IMR-90 (cell line): ENCODE data around the gene CFAP73. TPM values are rescaled to one million over a fixed set of nuclear protein-coding genes. Genes with fewer than 3 reads are reported as not detected.
A peak's percentile ranks its signal among the peaks of the same experiment; 100 is the strongest.

Source experiments
- ATAC-seq: fragments of 200-7000 bp; cut with Tn5 transposase; 2 replicates; pipeline ENCODE4 v1.9.1; 2020; ENCODE audit warnings: low read depth, mild to moderate bottlenecking, moderate library complexity
- BruUV-seq: library from RNA; stranded (reverse); fragments of 400-500 nt; replicated peaks from 2 replicates; lab custom pipeline; 2021; lab: Mats Ljungman, UMichigan
- CTCF ChIA-PET: fragments of 300-600 bp; formaldehyde crosslinking; extraction: SDS; loops from one replicate; lab custom pipeline; 2021; ENCODE audit warnings: antibody characterized with exemption; lab: Yijun Ruan, JAX
- POLR2A ChIA-PET: fragments of 300-600 bp; sonication (Branson Sonifier 250); formaldehyde crosslinking; loops from one replicate; lab custom pipeline; 2022; ENCODE audit warnings: antibody characterized with exemption; ENCODE audit not compliant: unreplicated experiment; lab: Charles Lee
- DNase-seq: peaks from one replicate; pipeline ENCODE4 v3.0.0; 2013
- H2AFZ ChIP-seq: replicated peaks from 2 replicates; pipeline ENCODE3; 2013; ENCODE audit warnings: low read length, mild to moderate bottlenecking; ENCODE audit not compliant: poor library complexity
- H2AK5ac ChIP-seq: 2 replicates; pipeline ENCODE4 v1.6.1; 2013; ENCODE audit warnings: low read depth, low read length, inconsistent platforms
- H2AK9ac ChIP-seq: replicated peaks from 2 replicates; pipeline ENCODE3; 2013; ENCODE audit warnings: mild to moderate bottlenecking, low read depth, low read length, moderate library complexity; ENCODE audit not compliant: poor library complexity
- H2BK120ac ChIP-seq: 2 replicates; pipeline ENCODE4 v1.6.1; 2013; ENCODE audit warnings: low read depth, low read length, inconsistent platforms
- H2BK15ac ChIP-seq: 3 replicates; pipeline ENCODE4 v1.6.1; 2013; ENCODE audit warnings: low read depth, low read length, inconsistent platforms
- H2BK20ac ChIP-seq: 2 replicates; pipeline ENCODE4 v1.6.1; 2013; ENCODE audit warnings: low read depth, mild to moderate bottlenecking, inconsistent platforms, low read length, moderate library complexity
- H2BK5ac ChIP-seq: 2 replicates; pipeline ENCODE4 v1.6.1; 2013; ENCODE audit warnings: mild to moderate bottlenecking, low read depth, low read length, inconsistent platforms; ENCODE audit not compliant: poor library complexity, severe bottlenecking
- H3K14ac ChIP-seq: replicated peaks from 2 replicates; pipeline ENCODE4 v1.6.1; 2013; ENCODE audit warnings: low read depth, low read length, inconsistent platforms
- H3K18ac ChIP-seq: 2 replicates; pipeline ENCODE4 v1.6.1; 2013; ENCODE audit warnings: low read depth, low read length, control low read depth
- H3K23ac ChIP-seq: 2 replicates; pipeline ENCODE4 v1.6.1; 2013; ENCODE audit warnings: low read depth, low read length, inconsistent platforms
- H3K27ac ChIP-seq: 2 replicates; pipeline ENCODE4 v1.5.1; 2013; ENCODE audit warnings: mild to moderate bottlenecking, control low read depth, low read length; ENCODE audit not compliant: insufficient read depth
- H3K27me3 ChIP-seq: 2 replicates; pipeline ENCODE4 v1.6.1; 2013; ENCODE audit warnings: low read length; ENCODE audit not compliant: control insufficient read depth, insufficient read depth
- H3K36me3 ChIP-seq: 2 replicates; pipeline ENCODE4 v1.6.1; 2013; ENCODE audit warnings: low read length, mixed read lengths; ENCODE audit not compliant: control insufficient read depth, insufficient read depth
- H3K4ac ChIP-seq: 2 replicates; pipeline ENCODE4 v1.6.1; 2013; ENCODE audit warnings: low read depth, low read length, inconsistent platforms
- H3K4me1 ChIP-seq: 2 replicates; pipeline ENCODE4 v1.6.1; 2013; ENCODE audit warnings: low read length, mixed read lengths; ENCODE audit not compliant: control insufficient read depth, insufficient read depth
- H3K4me2 ChIP-seq: 2 replicates; pipeline ENCODE4 v1.6.1; 2013; ENCODE audit warnings: low read depth, mild to moderate bottlenecking, control low read depth, low read length, moderate library complexity
- H3K4me3 ChIP-seq: 2 replicates; pipeline ENCODE4 v1.5.1; 2013; ENCODE audit warnings: low read depth, mild to moderate bottlenecking, control low read depth, low read length, moderate library complexity; ENCODE audit not compliant: insufficient read depth
- H3K56ac ChIP-seq: 2 replicates; pipeline ENCODE4 v1.6.1; 2013; ENCODE audit warnings: low read length, inconsistent platforms; ENCODE audit not compliant: insufficient read depth; ENCODE audit errors: extremely low read depth
- H3K79me1 ChIP-seq, 2 experiments: 2 replicates each; pipeline ENCODE4 v1.6.1; 2013; ENCODE audit warnings: low read length in 2 of 2, inconsistent platforms in 1 of 2, low read depth in 1 of 2
- H3K9ac ChIP-seq: 2 replicates; pipeline ENCODE4 v1.6.1; 2013; ENCODE audit warnings: low read depth, low read length, control low read depth
- H3K9me1 ChIP-seq: 2 replicates; pipeline ENCODE4 v1.6.1; 2013; ENCODE audit warnings: low read length, inconsistent platforms; ENCODE audit not compliant: insufficient read depth
- H3K9me3 ChIP-seq: 2 replicates; pipeline ENCODE4 v1.6.1; 2013; ENCODE audit warnings: low read length; ENCODE audit not compliant: control insufficient read depth, insufficient read depth
- H4K20me1 ChIP-seq: 2 replicates; pipeline ENCODE4 v1.6.1; 2013; ENCODE audit warnings: low read length, inconsistent platforms; ENCODE audit not compliant: insufficient read depth
- H4K5ac ChIP-seq: 2 replicates; pipeline ENCODE4 v1.6.1; 2013; ENCODE audit warnings: mild to moderate bottlenecking, low read depth, low read length, control low read depth
- H4K8ac ChIP-seq, 2 experiments: 2 replicates each; pipeline ENCODE4 v1.6.1; 2013; ENCODE audit warnings: low read depth in 2 of 2, low read length in 2 of 2, control low read depth in 1 of 2, inconsistent platforms in 1 of 2
- H4K91ac ChIP-seq: 2 replicates; pipeline ENCODE4 v1.6.1; 2013; ENCODE audit warnings: low read depth, low read length, inconsistent platforms; ENCODE audit not compliant: insufficient read depth
- BHLHE40 ChIP-seq: fragments of 150-350 bp; IDR thresholded peaks from 2 replicates; pipeline ENCODE4 v1.6.1; 2016; ENCODE audit warnings: mild to moderate bottlenecking, low read depth, low read length
- CEBPB ChIP-seq: IDR thresholded peaks from 2 replicates; pipeline ENCODE4 v1.6.1; 2012; ENCODE audit warnings: low read depth, low read length, improper control_type of control experiment
- CTCF ChIP-seq: conservative IDR thresholded peaks from 2 replicates; pipeline ENCODE4 v1.5.1; 2012; ENCODE audit warnings: mild to moderate bottlenecking, low read depth, low read length, improper control_type of control experiment
- ELK1 ChIP-seq: fragments of 150-350 bp; IDR thresholded peaks from 2 replicates; pipeline ENCODE4 v1.6.1; 2016; ENCODE audit warnings: low read depth, mild to moderate bottlenecking, low read length, moderate library complexity, borderline replicate concordance
- FOS ChIP-seq: fragments of 150-350 bp; IDR thresholded peaks from 2 replicates; pipeline ENCODE4 v1.6.1; 2016; ENCODE audit warnings: low read depth, low read length
- MAFK ChIP-seq: IDR thresholded peaks from 2 replicates; pipeline ENCODE4 v1.6.1; 2012; ENCODE audit warnings: low read depth, low read length, improper control_type of control experiment
- MAZ ChIP-seq: IDR thresholded peaks from 2 replicates; pipeline ENCODE4 v1.6.1; 2012; ENCODE audit warnings: low read depth, mild to moderate bottlenecking, low read length, improper control_type of control experiment, moderate library complexity, borderline replicate concordance
- NFE2L2 ChIP-seq: fragments of 150-350 bp; IDR thresholded peaks from 2 replicates; pipeline ENCODE4 v1.6.1; 2016; ENCODE audit warnings: low read depth, mild to moderate bottlenecking, low read length
- POLR2A ChIP-seq: IDR thresholded peaks from 2 replicates; pipeline ENCODE4 v1.6.1; 2012; ENCODE audit warnings: mild to moderate bottlenecking, low read depth, low read length
- RAD21 ChIP-seq: IDR thresholded peaks from 2 replicates; pipeline ENCODE4 v1.6.1; 2012; ENCODE audit warnings: low read length, improper control_type of control experiment
- RCOR1 ChIP-seq: IDR thresholded peaks from 2 replicates; pipeline ENCODE4 v1.6.1; 2012; ENCODE audit warnings: mild to moderate bottlenecking, low read length, improper control_type of control experiment; ENCODE audit not compliant: insufficient replicate concordance
- SMC3 ChIP-seq: fragments of 150-350 bp; IDR thresholded peaks from 2 replicates; pipeline ENCODE4 v1.6.1; 2016; ENCODE audit warnings: low read depth, mild to moderate bottlenecking, antibody characterized with exemption, low read length, moderate library complexity
- USF2 ChIP-seq: fragments of 150-350 bp; IDR thresholded peaks from 2 replicates; pipeline ENCODE4 v1.6.1; 2017; ENCODE audit warnings: mild to moderate bottlenecking, antibody characterized with exemption, low read length, low read depth
- WGBS, 2 experiments: methylation state at CpG; one replicate each; pipeline versions ENCODE4 v1.1.5 to v1.1.7; 2013; ENCODE audit warnings: missing lambda C conversion rate in 2 of 2; ENCODE audit not compliant: insufficient read length in 1 of 2; ENCODE audit errors: extremely low coverage in 2 of 2; 5-methylcytosine and 5-hydroxymethylcytosine counted together
- dilution Hi-C: fragments of 300-500 bp; cut with HindIII; formaldehyde crosslinking; loops from one replicate; pipeline ENCODE4 v1.14.3; 2018; ENCODE audit warnings: low sequenced_read_pairs; ENCODE audit not compliant: unreplicated experiment
- in situ Hi-C: fragments of 300-500 bp; cut with MboI; formaldehyde crosslinking; loops from 3 replicates; pipeline ENCODE4 v1.14.3; 2019; ENCODE audit warnings: low sequenced_read_pairs, inconsistent platforms, mixed read lengths
- intact Hi-C: fragments of 100-400 bp; cut with micrococcal nuclease; formaldehyde crosslinking; loops from 2 replicates; pipeline ENCODE4 v1.10.0; 2022
- polyA plus RNA-seq, 3 experiments: library from polyadenylated mRNA; depleted of rRNA; stranded (reverse); fragments of >200 nt; gene quantifications; 2 replicates each; pipeline ENCODE4 v1.2.3, GENCODE V29; 2012; ENCODE audit warnings: low replicate concordance in 1 of 3
- total RNA-seq: library from RNA; depleted of rRNA; stranded (reverse); fragments of >200 nt; gene quantifications from 2 replicates; pipeline ENCODE4 v1.2.3, GENCODE V29; 2012

CFAP73 gene
- total and polyA plus RNA-seq, 2 of the 4 experiments (the other 2 are of a cell fraction) = not detected

GRCh38 chr12:113174461-113175384 lies 25.2 kb downstream of the CFAP73 start:
- Histone ChIP-seq H3K4me2 (no peak overlapping the region), H3K4me3 (no peak overlapping the region), H3K36me3 (peaks cover 67% of the 10 kb centered on the region), H3K27ac (no peak overlapping the region), H3K4me1 (peaks cover 2% of the 10 kb centered on the region; the same call in 1 of the 2 replicates), H3K4ac (no peak overlapping the region), H4K5ac (no peak overlapping the region), H3K9ac (no peak overlapping the region), H2BK20ac (no peak overlapping the region), H3K14ac (no peak overlapping the region), H3K27me3 (no peaks in the 10 kb centered on the region), H2BK15ac (no peak overlapping the region), H4K91ac (no peak overlapping the region), H3K56ac (no peak overlapping the region), H3K23ac (no peak overlapping the region), H4K20me1 (peaks cover 2% of the 10 kb centered on the region), H2AK5ac (no peak overlapping the region), H3K79me1 (peaks cover 5 to 7% of the 10 kb centered on the region in 2 experiments; a peak in 1 of 4 replicates), H2AFZ (no peak overlapping the region), H3K18ac (no peak overlapping the region), H3K9me3 (peaks cover 8% of the 10 kb centered on the region), H3K9me1 (no peaks in the 10 kb centered on the region), H2AK9ac (no peak overlapping the region), H2BK120ac (no peak overlapping the region), H4K8ac (no peak overlapping the region), H2BK5ac (no peak overlapping the region)
- no TSS peak for BruUV-seq
- WGBS, 2 experiments = 13% methylated on average over 7 of the region's 32 CpGs; no CpG with 5 or more reads in 1 of the 2 experiments
- dilution Hi-C loops (no loop called here), in situ Hi-C loops (loop anchor here (5.0 to 25.0 kb wide), 2 partner anchors 127 to 1238 kb away; partner anchors contain the start of gene TBX5), intact Hi-C loops (loop anchor here (1.0 kb wide), 2 partner anchors 126 to 181 kb away; no protein-coding TSS in a partner anchor)
- POLR2A ChIA-PET = no interaction called here
- peak; percentile 98 for ATAC-seq
- CTCF ChIA-PET = interaction anchor here (0.6 to 1.5 kb wide), 7 partner anchors 9 to 140 kb away, joined by 3 to 5 read pairs (median 4); partner anchors contain the start of gene CFAP73
- peak; percentile 52 for DNase-seq
- TF ChIP-seq CEBPB (no peak), NFE2L2 (no peak), RCOR1 (no peak), MAFK (no peak), SMC3 (peak; percentile 82), BHLHE40 (0 out of 2 replicates have a peak, but pooled peaks have one; percentile 29), USF2 (peak; percentile 57), FOS (no peak), POLR2A (no peak), ELK1 (no peak), MAZ (peak; percentile 13; the same call in 1 of the 2 replicates), CTCF (peak; percentile 93), RAD21 (peak; percentile 87)
